Suprapubic skin (tissue), 4 donors: ENCODE data around the gene EIF5A2.

Source experiments
- EP300 ChIP-seq: sonication (generic); formaldehyde crosslinking; IDR thresholded peaks from one replicate; pipeline ENCODE4 v1.6.1; 2017; ENCODE audit warnings: antibody characterized with exemption
- POLR2A ChIP-seq, 2 donors: fragments of 450-650 bp; IDR thresholded peaks; one replicate each; pipeline ENCODE4 v1.6.1; 2017; ENCODE audit warnings: antibody characterized with exemption in 2 of 2, mild to moderate bottlenecking in 2 of 2, moderate library complexity in 2 of 2
- POLR2AphosphoS5 ChIP-seq, 3 donors: sonication (generic); formaldehyde crosslinking; IDR thresholded peaks; one replicate each; pipeline ENCODE4 v1.6.1; 2017; ENCODE audit warnings: antibody characterized with exemption in 3 of 3
- TF ChIP-seq, protein P1 (sequence below), 2 donors: fragments of 200-600 bp in 1 of 2; fragments of 450-650 bp in 1 of 2; sonication (generic) in 1 of 2; IDR thresholded peaks; one replicate each; pipeline ENCODE4 v1.5.1; 2016 to 2019; ENCODE audit warnings: antibody characterized with exemption in 2 of 2, mild to moderate bottlenecking in 1 of 2, moderate library complexity in 1 of 2

DNA sequence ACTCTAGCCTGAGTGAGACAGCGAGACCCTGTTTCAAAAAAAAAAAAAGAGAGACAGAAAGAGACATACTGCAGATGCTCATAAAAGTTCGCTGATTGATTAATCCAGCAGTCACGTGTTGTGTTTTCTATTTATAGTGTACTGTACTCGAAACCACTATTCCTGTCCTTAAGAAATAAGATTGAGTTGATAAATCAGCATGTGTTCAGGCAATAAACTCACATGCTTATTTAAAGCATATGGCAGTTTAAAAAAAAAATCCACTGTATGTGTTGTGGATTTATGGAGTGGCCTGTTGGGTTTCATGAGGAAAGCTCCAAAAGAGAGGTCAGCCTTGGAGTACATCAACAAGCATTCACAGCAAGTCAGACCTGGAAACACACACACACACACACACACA, 56.1 kb downstream of the EIF5A2 start:
- TF ChIP-seq, protein P1, sequence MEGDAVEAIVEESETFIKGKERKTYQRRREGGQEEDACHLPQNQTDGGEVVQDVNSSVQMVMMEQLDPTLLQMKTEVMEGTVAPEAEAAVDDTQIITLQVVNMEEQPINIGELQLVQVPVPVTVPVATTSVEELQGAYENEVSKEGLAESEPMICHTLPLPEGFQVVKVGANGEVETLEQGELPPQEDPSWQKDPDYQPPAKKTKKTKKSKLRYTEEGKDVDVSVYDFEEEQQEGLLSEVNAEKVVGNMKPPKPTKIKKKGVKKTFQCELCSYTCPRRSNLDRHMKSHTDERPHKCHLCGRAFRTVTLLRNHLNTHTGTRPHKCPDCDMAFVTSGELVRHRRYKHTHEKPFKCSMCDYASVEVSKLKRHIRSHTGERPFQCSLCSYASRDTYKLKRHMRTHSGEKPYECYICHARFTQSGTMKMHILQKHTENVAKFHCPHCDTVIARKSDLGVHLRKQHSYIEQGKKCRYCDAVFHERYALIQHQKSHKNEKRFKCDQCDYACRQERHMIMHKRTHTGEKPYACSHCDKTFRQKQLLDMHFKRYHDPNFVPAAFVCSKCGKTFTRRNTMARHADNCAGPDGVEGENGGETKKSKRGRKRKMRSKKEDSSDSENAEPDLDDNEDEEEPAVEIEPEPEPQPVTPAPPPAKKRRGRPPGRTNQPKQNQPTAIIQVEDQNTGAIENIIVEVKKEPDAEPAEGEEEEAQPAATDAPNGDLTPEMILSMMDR (IDR thresholded peaks at IDR 0.05): no peak
- TF ChIP-seq POLR2AphosphoS5 (IDR thresholded peaks at IDR 0.05) (no peak), POLR2A (IDR thresholded peaks at IDR 0.05) (no peak), EP300 (no peak)
